Stimulated activated naive CD8-positive, alpha-beta T cell treated with anti-CD3 and anti-CD28 coated beads, Interleukin-15, amount 100 ng/mL, for 72 hours (primary cell): ENCODE data around the gene ZNF75A.
A peak's percentile ranks its signal among the peaks of the same experiment; 100 is the strongest.
"Not testable (repeated sequence)": the region's sequence is repeated elsewhere in the genome, so short reads cannot be mapped to it uniquely, and the experiment has no call there.

ENCODE experiments used
- ATAC-seq: fragments of 150-1000 bp; cut with Tn5 transposase; 2 replicates; pipeline ENCODE4 v1.10.0; 2021; ENCODE audit warnings: mild to moderate bottlenecking, moderate library complexity
- DNase-seq, 2 donors: peaks; one replicate each; pipeline ENCODE4 v3.0.0; 2021 to 2022
- H3K27ac Mint-ChIP-seq, 2 donors: one replicate each; pipeline ENCODE4 v1.8.0; 2022; ENCODE audit warnings: mild to moderate bottlenecking in 2 of 2, mixed read lengths in 2 of 2, moderate library complexity in 2 of 2
- H3K27me3 Mint-ChIP-seq: one replicate; pipeline ENCODE4 v1.8.0; 2022; ENCODE audit warnings: mixed read lengths
- H3K4me1 Mint-ChIP-seq: one replicate; pipeline ENCODE4 v1.8.0; 2022; ENCODE audit warnings: mild to moderate bottlenecking, mixed read lengths
- H3K4me3 Mint-ChIP-seq, 2 donors: one replicate each; pipeline ENCODE4 v1.8.0; 2022; ENCODE audit warnings: mild to moderate bottlenecking in 2 of 2, mixed read lengths in 2 of 2, moderate library complexity in 1 of 2
- H3K9me3 Mint-ChIP-seq, 2 donors: one replicate each; pipeline ENCODE4 v1.8.0; 2022; ENCODE audit warnings: mixed read lengths in 2 of 2

ZNF75A gene

GRCh38 chr16:3305109-3306068 lies at the start of gene ZNF75A, which contains the start of gene TIGD7:
TSS of gene ZNF75A (plus strand) at chr16:3305497. CDS start at chr16:3308429, 2,932 bp downstream.
TSS of gene TIGD7 (minus strand) at chr16:3305430. CDS start at chr16:3300614, 4,816 bp downstream.
- ATAC-seq (peak; percentile 99), DNase-seq (peak; percentile 88 to 89)
- peak within 1 kb of the TSS; percentile 83 to 86 for H3K27ac Mint-ChIP-seq
- H3K9me3 Mint-ChIP-seq, result peaks cover 27 to 47% of the 10 kb centered on the region in 2 donors
- no peaks in the 10 kb centered on the region for H3K27me3 Mint-ChIP-seq
- peak within 1 kb of the TSS; percentile 80 to 87 for H3K4me3 Mint-ChIP-seq
- H3K4me1 Mint-ChIP-seq, result peaks cover 17% of the 10 kb centered on the region

- DNase-seq, result no peak
- Mint-ChIP-seq H3K4me1 (no peaks in the 10 kb centered on the region), H3K9me3 (no peaks in the 10 kb centered on the region), H3K27me3 (no peaks in the 10 kb centered on the region), H3K27ac (no peak within 1 kb of the TSS), H3K4me3 (no peak within 1 kb of the TSS)
- no peak for ATAC-seq
Observed at GRCh38 chr16:3256146-3256865, 49.0 kb upstream of the ZNF75A start, which contains the start of gene MEFV. TSS of gene MEFV (minus strand) at chr16:3256633. CDS start at chr16:3256587, 46 bp downstream.

- H3K9me3 Mint-ChIP-seq, result no peaks in the 10 kb centered on the region
- no peak for ATAC-seq
- DNase-seq, result no peak
- H3K4me1 Mint-ChIP-seq, result peaks cover 4% of the 10 kb centered on the region
- H3K27ac Mint-ChIP-seq, result no peak overlapping the region
- H3K27me3 Mint-ChIP-seq, result no peaks in the 10 kb centered on the region
- no peak overlapping the region for H3K4me3 Mint-ChIP-seq
Observed at GRCh38 chr16:3256866-3257465, 48.3 kb upstream of the ZNF75A start.

GRCh38 chr16:3259836-3260235 lies 45.5 kb upstream of the ZNF75A start:
- Mint-ChIP-seq H3K4me3 (no peak overlapping the region), H3K27ac (no peak overlapping the region), H3K9me3 (no peaks in the 10 kb centered on the region), H3K27me3 (no peaks in the 10 kb centered on the region), H3K4me1 (peaks cover 27% of the 10 kb centered on the region)
- no peak for ATAC-seq
- DNase-seq, result no peak

- Mint-ChIP-seq H3K4me3 (peak overlapping the region; percentile 63 to 89), H3K4me1 (peaks cover 40% of the 10 kb centered on the region), H3K9me3 (no peaks in the 10 kb centered on the region), H3K27ac (peak overlapping the region in 1 of 2 donors; percentile 80), H3K27me3 (no peaks in the 10 kb centered on the region)
- ATAC-seq, result no peak
- no peak for DNase-seq
Observed at GRCh38 chr16:3262517-3262916, 42.8 kb upstream of the ZNF75A start.

- H3K27ac Mint-ChIP-seq, result peak overlapping the region; percentile 94 to 97
- DNase-seq (peak; percentile 98 to 99), ATAC-seq (peak; percentile 91)
- peaks cover 0 to 4% of the 10 kb centered on the region in 2 donors for H3K9me3 Mint-ChIP-seq
- peak overlapping the region; percentile 89 to 90 for H3K4me3 Mint-ChIP-seq
- H3K27me3 Mint-ChIP-seq, result no peaks in the 10 kb centered on the region
- H3K4me1 Mint-ChIP-seq, result peaks cover 40% of the 10 kb centered on the region
Observed at GRCh38 chr16:3264137-3265036, 40.9 kb upstream of the ZNF75A start.

GRCh38 chr16:3266873-3267537 lies 38.3 kb upstream of the ZNF75A start:
- H3K9me3 Mint-ChIP-seq, result peaks cover 0 to 4% of the 10 kb centered on the region in 2 donors
- no peak overlapping the region for H3K27ac Mint-ChIP-seq
- no peaks in the 10 kb centered on the region for H3K27me3 Mint-ChIP-seq
- ATAC-seq (no peak), DNase-seq (no peak)
- H3K4me1 Mint-ChIP-seq, result peaks cover 35% of the 10 kb centered on the region
- no peak overlapping the region for H3K4me3 Mint-ChIP-seq

GRCh38 chr16:3268294-3268693 lies 37.0 kb upstream of the ZNF75A start:
- no peaks in the 10 kb centered on the region for H3K27me3 Mint-ChIP-seq
- ATAC-seq (no peak), DNase-seq (no peak)
- peaks cover 0 to 4% of the 10 kb centered on the region in 2 donors for H3K9me3 Mint-ChIP-seq
- peaks cover 23% of the 10 kb centered on the region for H3K4me1 Mint-ChIP-seq
- H3K27ac Mint-ChIP-seq, result no peak overlapping the region
- no peak overlapping the region for H3K4me3 Mint-ChIP-seq

GRCh38 chr16:3270718-3271117 lies 34.6 kb upstream of the ZNF75A start:
- H3K4me1 Mint-ChIP-seq, H3K4me3 Mint-ChIP-seq, DNase-seq, ATAC-seq, H3K9me3 Mint-ChIP-seq, H3K27me3 Mint-ChIP-seq, H3K27ac Mint-ChIP-seq: not testable (repeated sequence)

GRCh38 chr16:3271281-3271680 lies 34.0 kb upstream of the ZNF75A start:
- DNase-seq, H3K9me3 Mint-ChIP-seq, H3K4me1 Mint-ChIP-seq, H3K27ac Mint-ChIP-seq, ATAC-seq, H3K4me3 Mint-ChIP-seq, H3K27me3 Mint-ChIP-seq: not testable (repeated sequence)

GRCh38 chr16:3274490-3274889 lies 30.8 kb upstream of the ZNF75A start:
- DNase-seq (no peak), ATAC-seq (no peak)
- Mint-ChIP-seq H3K27ac (no peak overlapping the region), H3K27me3 (peaks cover 16% of the 10 kb centered on the region), H3K4me3 (no peak overlapping the region), H3K9me3 (peaks cover 0 to 7% of the 10 kb centered on the region in 2 donors), H3K4me1 (no peaks in the 10 kb centered on the region)

GRCh38 chr16:3274947-3275346 lies 30.4 kb upstream of the ZNF75A start:
- no peak for ATAC-seq
- H3K27me3 Mint-ChIP-seq, result peaks cover 16% of the 10 kb centered on the region
- H3K4me3 Mint-ChIP-seq, result no peak overlapping the region
- DNase-seq, result no peak
- H3K27ac Mint-ChIP-seq, result no peak overlapping the region
- no peaks in the 10 kb centered on the region for H3K4me1 Mint-ChIP-seq
- H3K9me3 Mint-ChIP-seq, result peaks cover 0 to 7% of the 10 kb centered on the region in 2 donors

GRCh38 chr16:3276679-3277078 lies 28.6 kb upstream of the ZNF75A start:
- Mint-ChIP-seq H3K4me3 (no peak overlapping the region), H3K9me3 (peaks cover 0 to 7% of the 10 kb centered on the region in 2 donors), H3K27me3 (peaks cover 16% of the 10 kb centered on the region), H3K4me1 (peaks cover 3% of the 10 kb centered on the region), H3K27ac (no peak overlapping the region)
- no peak for DNase-seq
- no peak for ATAC-seq

- DNase-seq (no peak), ATAC-seq (no peak)
- H3K4me3 Mint-ChIP-seq, result peak overlapping the region; percentile 22 to 98
- peaks cover 16% of the 10 kb centered on the region for H3K27me3 Mint-ChIP-seq
- no peak overlapping the region for H3K27ac Mint-ChIP-seq
- H3K9me3 Mint-ChIP-seq, result peaks cover 0 to 13% of the 10 kb centered on the region in 2 donors
- peaks cover 38% of the 10 kb centered on the region for H3K4me1 Mint-ChIP-seq
Observed at GRCh38 chr16:3281222-3281820, 24.0 kb upstream of the ZNF75A start.
